HG02943 (cell line): Measurements from ENCODE around the gene SNTB2.
"Not testable (repeated sequence)": the region's sequence is repeated elsewhere in the genome, so short reads cannot be mapped to it uniquely, and the experiment has no call there.

Source experiments
- ATAC-seq: cut with Tn5 transposase; IDR thresholded peaks from one replicate; pipeline ENCODE4 v1.9.1; 2021; ENCODE audit warnings: mild to moderate bottlenecking, low read depth, moderate library complexity; ENCODE audit not compliant: unreplicated experiment

Gene SNTB2

GRCh38 chr16:69276148-69277115 is 89.5 kb downstream of the SNTB2 start:
- no peak for ATAC-seq

GRCh38 chr16:69277413-69277812 is 90.4 kb downstream of the SNTB2 start:
- ATAC-seq: no peak

- ATAC-seq: no peak
These were observed 96.9 kb downstream of the SNTB2 start for GRCh38 chr16:69283851-69284250.

GRCh38 chr16:69285240-69285639 is 98.3 kb downstream of the SNTB2 start:
- no peak for ATAC-seq

GRCh38 chr16:69286941-69287713 is 100.2 kb downstream of the SNTB2 start:
- ATAC-seq: no peak

- not testable (repeated sequence) for ATAC-seq
These were observed 104.7 kb downstream of the SNTB2 start for GRCh38 chr16:69291657-69292056.

- no peak for ATAC-seq
These were observed 106.4 kb downstream of the SNTB2 start for GRCh38 chr16:69293401-69293800.

- no peak for ATAC-seq
These were observed 107.1 kb downstream of the SNTB2 start for GRCh38 chr16:69294051-69294450.

- ATAC-seq: not testable (repeated sequence)
These were observed 109.8 kb downstream of the SNTB2 start for GRCh38 chr16:69296771-69297170.

GRCh38 chr16:69298261-69298660 is 111.3 kb downstream of the SNTB2 start:
- no peak for ATAC-seq

GRCh38 chr16:69301187-69301586 is 114.2 kb downstream of the SNTB2 start:
- no peak for ATAC-seq

GRCh38 chr16:69301861-69302260 is 114.9 kb downstream of the SNTB2 start:
- ATAC-seq: no peak

GRCh38 chr16:69302301-69302700 is 115.3 kb downstream of the SNTB2 start:
- ATAC-seq: no peak

- ATAC-seq: no peak
These were observed 119.1 kb downstream of the SNTB2 start for GRCh38 chr16:69306031-69306430.

GRCh38 chr16:69307091-69307490 is 120.1 kb downstream of the SNTB2 start:
- ATAC-seq: no peak

- no peak for ATAC-seq
These were observed 120.9 kb downstream of the SNTB2 start for GRCh38 chr16:69307856-69308255.

GRCh38 chr16:69309316-69309715 is 122.4 kb downstream of the SNTB2 start:
- ATAC-seq: no peak

- ATAC-seq: peak; percentile 83
These were observed 123.9 kb downstream of the SNTB2 start, which contains the start of gene VPS4A for GRCh38 chr16:69310653-69311532. VPS4A (plus strand) TSS chr16:69311350; CDS start chr16:69311512, 162 bp downstream.

GRCh38 chr16:69311533-69312387 is 124.8 kb downstream of the SNTB2 start:
- peak; percentile 49 for ATAC-seq
